UCSD-AML1 (cell line): ENCODE data around the gene TMEM40.
"Not testable (repeated sequence)": the region's sequence is repeated elsewhere in the genome, so short reads cannot be mapped to it uniquely, and the experiment has no call there.

Experiments used
- DNase-seq: peaks from one replicate; lab custom pipeline; 2025; ENCODE audit not compliant: unreplicated experiment; lab: John Stamatoyannopoulos, UW

The TMEM40 gene

DNA sequence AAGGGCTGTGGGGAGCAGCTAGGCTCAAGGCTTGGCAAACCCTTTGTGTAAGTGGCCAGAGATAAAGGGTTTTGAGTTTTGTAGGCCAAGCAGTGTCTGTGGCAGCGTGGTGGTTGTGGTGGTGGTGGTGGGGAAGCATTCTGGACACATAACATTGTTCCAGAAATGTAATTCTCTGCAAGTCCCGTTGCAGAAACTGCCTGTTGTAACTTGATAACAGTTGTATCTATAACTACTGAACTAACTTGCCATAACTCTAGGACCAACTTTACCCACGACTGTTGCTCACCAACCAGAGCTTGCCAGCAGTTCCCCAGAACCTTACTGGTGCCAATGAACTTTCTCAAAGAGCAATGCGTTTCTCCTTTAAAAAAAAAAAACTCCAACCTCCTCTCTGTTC lies 18.1 kb upstream of the TMEM40 start:
- no peak for DNase-seq

DNA sequence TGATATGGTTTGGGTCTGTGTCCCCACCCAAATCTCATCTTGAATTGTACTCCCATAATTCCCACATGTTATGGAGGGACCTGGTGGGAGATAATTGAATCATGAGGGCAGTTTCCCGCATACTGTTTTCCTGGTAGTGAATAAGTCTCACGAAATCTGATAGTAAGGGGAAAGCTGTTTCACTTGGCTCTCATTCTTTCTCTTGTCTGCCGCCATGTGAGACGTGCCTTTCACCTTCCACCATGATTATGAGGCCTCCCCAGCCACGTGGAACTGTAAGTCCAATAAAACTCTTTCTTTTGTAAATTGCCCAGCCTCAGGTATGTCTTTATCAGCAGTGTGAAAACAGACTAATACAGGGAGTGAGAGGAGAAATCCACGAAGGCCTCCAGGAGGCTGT lies 16.9 kb upstream of the TMEM40 start:
- DNase-seq = not testable (repeated sequence)

DNA sequence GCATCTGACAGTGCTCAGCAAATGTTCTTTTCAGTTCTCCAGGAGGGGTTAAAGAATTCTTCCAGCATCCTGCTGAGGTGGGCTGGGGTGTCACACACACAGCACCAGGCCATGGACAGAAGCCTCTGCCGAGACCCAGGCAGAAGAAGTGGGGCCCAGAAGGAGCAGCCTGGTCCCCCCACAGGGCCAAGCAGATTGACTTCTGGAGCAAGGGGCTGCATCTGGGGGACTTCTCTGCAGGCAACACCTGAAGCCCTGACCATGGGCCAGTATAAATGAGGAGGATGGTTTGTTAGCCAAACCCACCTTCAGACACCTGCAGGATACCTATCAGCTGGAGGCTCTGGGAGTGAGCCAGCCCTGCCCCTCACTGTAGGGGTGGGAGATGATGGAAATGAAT lies 16.2 kb upstream of the TMEM40 start:
- DNase-seq = no peak

DNA sequence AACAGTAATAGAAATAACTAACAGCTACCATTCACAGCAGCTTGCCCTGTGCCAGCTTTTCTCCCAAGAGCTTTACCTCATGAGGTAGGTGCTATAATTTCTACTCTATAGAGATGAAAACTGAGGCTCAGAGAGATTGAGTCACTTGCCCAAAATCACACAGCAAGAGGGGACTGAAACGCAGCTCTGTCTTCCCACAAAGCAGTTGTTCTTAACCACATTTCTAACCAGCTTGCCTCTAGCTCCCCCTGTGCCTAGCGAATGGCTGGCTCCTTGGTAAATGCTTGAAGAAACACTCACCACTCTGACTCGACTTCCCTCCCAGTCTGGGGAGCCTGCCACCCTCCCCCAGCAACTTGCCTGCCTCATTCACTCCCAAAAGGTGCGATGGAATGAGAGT lies 15.6 kb upstream of the TMEM40 start:
- DNase-seq = no peak

DNA sequence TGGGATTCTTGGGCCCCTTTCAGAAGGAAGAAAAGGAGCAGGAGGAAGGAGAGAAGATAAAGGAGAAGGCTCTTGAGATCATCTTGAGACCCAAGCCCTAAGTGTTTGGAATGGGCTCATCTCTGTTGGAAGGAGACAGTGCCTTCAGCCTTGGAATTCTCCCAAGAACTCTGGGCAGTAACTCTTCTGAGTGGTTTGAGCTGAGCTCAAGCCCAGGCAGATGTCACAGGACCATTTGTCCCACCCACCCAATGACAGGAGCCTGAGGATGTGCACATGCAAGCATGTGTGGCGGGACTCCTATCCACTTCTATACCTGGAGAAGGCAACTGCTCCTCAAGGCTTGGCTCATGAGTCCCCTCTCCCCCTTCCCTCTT lies 14.6 kb upstream of the TMEM40 start:
- DNase-seq = no peak

DNA sequence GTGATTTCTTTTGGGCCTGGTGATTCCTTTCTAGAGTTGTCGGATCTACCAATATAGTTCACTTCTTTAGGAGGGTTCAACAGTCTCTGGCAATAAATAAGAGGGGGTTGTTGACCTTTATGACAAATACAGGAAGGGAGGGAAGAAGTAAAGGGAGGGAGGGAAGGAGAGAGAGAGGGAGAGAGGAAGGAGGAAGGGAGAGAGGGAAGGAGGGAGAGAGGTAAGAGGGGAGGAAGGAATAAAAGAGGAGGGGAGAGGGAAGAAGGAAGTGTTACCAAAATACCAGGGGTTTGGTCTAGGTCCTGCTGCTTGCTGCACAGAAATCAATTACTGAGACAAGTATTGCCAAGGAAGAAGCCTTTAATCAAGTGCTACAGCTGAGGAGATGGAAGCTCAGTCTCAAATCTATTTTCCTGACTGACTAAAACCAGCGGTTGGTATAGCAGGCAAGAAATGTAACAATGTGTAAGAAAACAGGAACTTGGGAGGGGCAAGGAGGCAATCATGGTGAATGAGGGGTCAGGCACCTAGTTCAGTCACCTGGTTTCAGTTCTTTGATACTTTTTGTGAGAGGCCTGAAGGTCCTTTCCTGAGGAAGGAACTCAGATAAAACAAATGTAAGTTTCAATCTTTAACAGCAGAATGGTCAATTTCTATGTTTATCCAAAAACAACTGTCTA lies 14.1 kb upstream of the TMEM40 start:
- DNase-seq = no peak

DNA sequence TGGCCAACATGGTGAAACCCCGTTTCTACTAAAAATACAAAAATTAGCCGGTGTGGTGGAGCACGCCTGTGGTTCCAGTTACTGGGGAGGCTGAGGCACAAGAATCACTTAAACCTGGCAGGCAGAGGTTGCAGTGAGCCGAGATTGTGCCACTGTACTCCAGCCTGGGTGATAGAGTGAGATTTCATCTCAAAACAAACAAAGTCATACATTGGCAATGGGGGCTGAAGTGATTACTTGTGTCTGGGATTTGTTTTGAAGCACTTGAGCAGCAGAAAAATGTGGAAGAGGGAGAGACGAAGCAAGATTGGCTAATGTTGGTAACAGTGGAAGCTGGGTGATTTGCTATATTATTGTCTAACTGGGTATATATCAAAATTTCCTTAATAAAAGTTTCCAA lies 13.4 kb upstream of the TMEM40 start:
- DNase-seq = no peak

DNA sequence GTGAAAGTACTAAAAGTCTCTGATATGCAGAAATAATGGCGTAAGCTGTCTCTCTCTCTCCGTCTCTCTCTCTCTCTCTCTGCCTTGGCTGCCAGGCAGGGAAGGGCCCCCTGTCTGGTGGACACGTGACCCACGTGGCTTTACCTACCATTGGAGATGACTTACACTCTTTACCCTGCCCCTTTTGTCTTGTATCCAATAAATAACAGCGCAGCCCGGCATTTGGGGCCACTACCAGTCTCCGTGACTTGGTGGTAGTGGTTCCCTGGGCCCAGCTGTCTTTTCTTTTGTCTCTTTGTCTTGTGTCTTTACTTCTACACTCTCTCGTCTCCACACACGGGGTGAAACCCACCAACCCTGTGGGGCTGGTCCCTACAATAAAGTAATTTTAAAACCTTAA lies 12.2 kb upstream of the TMEM40 start:
- no peak for DNase-seq

DNA sequence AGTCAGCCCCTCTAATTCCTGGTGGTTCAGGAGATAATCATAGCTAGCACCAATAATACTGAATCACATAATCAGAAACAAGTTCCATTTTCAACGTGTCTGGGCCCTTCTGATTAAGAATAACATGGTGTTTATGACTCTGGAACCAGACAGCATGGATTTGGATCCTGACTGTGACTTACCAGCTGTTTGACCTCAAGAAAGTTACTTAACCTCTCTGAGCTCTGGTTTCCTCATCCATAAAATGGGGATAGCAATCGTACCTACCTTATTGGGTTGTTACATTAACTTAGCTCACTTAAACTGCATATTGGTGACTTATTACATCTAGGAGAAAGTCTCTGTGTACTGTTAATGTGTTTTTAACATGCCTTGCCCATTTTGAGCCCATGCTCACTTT lies 10.7 kb upstream of the TMEM40 start:
- DNase-seq = no peak

DNA sequence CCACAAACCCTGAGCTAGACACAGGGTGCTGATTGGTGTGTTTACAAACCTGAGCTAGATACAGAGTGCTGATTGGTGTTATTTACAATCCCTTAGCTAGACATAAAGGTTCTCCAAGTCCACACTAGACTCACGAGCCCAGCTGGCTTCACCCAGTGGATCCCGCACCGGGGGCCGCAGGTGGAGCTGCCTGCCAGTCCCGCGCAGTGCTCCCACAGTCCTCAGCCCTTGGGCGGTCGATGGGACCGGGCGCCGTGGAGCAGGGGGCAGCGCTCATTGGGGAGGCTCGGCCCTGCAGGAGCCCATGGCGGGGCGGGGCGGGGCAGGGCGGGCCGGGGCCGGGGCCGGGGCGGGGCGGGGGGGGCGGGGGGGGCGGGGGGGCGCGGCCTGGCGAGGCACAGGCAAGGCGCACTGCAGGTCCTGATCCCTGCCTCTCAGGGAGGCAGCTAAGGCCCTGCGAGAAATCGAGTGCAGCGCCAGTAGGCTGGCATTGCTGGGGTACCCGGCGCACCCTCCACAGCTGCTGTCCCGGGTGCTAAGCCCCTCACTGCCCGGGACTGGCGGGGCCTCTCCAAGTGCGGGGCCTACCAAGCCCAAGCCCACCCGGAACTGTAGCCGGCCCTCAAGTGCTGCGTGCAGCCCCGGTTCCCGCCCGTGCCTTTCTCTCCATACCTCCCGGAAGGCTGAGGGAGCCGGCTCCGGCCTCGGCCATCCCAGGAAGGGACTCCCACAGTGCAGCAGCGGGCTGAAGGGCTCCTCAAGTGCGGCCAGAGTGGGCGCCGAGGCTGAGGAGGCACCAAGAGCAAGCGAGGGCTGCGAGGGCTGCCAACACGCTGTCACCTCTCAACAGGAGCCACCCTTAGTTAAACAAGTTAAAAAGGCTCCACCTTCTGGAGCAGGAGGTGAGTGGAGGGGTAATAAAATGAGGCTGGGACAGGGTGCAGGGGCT lies 9.8 kb upstream of the TMEM40 start:
- no peak for DNase-seq

DNA sequence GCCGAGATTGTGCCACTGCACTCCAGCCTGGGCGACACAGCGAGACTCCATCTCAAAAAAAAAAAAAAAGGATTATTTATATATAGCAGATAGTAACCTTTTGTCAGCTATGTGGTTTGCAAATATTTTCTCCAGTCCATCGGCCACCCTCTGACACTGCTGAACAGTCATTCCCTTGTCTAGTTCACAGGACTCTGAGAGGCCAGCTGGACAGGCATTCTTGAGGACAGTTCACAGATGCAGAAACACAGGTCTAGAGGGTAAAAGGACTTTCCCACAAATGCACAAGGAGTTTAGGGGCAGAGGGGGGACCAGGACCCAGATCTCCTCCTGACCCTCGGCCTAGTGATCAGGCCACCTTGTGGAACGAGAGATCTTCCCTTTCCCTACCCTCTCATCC lies 7.5 kb upstream of the TMEM40 start:
- no peak for DNase-seq

DNA sequence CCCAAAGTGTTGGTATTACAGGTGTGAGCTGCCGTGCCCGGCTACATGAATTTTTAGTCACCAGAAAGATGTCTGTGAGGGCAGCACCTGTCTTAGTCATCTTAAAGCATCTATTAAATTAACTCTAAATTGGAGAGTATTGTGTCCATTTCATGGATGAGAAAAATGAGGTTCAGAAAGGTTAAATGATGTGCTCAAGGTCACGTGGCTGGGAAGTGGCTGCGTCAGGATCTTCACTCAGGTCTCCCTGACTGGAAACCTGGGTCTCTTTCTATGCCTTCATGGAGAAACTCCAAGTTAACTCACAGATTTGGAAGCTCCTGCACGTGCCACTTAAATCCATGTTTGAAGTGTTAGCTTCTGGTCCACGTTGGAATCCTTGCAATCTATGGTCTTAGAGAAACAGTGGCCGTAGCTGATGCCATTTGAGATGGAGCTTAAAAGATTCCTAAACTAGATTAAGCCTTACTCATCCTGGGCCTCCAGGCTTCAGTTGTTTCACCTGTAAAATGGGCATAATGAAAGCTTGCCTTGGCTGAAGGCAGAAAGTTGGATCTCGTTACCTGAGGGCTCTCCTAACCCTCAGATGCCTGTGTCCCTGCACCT lies 5.2 kb upstream of the TMEM40 start:
- no peak for DNase-seq

DNA sequence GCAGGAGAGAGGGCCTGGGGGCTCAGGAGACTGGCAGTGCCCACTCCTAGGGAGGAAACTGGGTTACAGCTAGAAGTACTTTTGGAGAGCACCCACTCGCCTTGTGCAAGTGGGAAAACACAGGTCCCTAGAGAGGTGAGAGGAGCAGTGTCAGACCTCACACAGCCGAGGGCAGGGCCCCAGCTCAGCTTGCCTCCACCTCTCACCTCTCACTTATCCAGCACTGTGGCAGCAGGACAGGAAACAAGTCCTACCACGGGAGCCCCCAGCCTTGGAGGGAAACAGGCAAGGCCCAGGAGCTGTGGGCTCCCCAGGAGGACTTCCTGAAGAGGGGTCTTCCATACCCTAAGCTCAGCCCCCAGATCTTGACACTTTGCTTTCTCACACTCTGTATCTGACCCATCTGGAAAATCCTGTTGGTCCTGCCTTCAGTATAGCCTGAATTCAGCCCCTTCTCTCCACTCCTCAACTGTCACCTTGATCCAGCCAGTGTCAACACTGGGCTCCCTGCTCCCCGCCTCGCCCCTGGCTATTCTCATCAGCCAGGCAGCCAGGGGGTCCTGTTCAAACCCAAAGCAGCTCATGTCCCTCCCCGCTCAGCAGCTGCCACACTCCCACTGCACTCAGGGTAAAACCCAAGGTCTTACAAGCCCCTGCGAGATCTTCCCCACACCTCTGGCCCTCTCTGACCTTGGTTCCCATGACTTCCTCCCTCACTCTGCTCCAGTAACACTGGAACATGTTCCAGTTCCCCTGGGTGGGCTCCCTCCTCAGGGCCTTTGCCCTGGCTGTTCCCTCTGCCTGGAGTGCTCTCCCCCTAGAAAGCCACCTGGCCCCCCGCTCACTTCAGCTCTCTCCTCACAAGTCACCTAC lies 870 bp upstream of the TMEM40 start:
- DNase-seq = no peak

DNA sequence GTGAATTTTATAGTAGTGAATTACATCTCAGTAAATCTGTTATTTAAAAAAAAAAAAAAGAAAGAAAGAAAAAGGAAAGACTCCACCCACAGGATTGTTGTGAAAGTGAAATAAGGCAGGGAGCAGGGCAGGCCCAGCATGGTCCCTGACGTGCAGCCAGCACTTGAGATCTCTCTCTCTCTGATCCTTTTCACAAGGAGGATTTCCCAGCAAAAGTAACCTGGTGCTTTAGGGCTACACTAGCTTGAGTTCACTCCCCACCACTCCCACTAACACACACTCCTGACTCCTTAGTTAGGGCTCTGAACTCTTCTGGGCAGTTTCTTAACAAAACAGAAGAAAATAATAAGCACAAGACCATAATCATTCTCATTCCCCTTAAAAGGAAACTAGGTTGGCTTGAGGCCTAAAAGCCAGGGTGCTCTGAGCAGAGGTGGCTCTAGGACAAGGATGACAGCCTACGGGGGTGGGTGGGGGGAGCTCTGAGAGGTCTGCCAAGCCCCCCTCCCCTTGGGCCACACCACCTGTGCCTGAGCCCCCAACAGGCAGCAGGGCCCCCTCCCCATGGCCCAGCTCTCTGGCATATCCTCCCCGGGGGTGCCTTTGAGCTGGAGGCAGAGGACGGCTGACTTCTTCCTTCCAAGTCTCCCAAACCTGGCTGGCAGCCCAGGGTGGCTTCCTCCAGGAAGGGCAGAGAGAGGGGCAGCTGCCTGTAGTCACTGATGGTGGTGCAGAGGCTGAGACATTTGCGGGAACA lies 856 bp downstream of the TMEM40 start:
- no peak for DNase-seq

DNA sequence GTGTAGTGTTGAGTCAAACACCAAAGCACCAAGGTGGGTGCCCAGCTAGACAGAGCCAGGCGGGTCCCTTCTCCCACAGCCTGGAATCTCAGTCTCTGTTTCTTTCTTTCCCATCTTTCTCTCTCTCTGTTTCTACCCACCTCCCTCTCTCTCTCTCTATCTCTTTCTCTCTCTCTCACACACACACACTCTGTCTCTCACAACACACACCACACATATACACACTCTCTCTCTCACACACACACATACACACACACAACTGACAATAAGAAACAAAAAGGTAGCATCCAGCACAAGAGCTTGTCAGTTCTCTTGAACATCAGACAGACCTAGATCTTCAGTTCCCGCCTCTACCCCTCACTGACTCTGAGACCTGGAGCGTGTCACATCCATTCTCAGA lies 2.4 kb downstream of the TMEM40 start:
- DNase-seq = no peak

DNA sequence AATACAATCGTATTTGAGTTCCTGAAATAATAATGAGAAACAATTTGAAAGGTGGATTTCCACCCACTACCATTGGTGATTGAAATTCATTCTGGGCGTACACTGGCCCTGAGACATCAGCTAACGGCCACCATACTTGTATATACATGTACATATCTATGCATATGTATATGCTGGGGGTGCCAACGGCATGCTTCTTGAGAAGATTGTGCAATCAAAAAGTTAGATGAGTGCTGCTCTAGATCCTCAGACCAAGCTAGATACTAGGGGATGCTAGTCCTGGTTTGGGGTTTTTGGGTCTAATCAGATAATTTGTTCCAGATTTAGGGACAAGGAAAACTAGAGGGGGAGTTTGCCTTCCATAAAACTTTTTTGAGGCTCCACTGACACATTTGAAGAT lies 2.9 kb downstream of the TMEM40 start:
- no peak for DNase-seq

DNA sequence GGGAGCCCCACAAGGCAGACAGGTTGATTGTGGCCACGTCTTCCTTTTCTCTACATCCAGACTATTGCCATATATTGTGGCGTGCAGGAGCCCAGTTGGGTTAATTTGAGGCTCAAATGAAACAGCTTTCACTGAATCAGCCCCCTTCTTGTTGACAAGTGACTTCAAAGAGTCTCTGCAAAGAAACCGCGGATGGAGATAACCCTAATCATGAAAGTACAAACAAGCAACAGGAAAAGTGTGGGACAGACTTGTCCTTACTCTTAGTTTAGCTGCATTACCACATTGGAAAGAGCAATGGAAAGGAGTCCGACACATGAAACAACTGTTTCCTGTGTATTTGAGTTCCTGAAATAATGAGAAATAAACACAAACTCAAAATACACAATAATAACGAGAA lies 3.3 kb downstream of the TMEM40 start:
- no peak for DNase-seq

DNA sequence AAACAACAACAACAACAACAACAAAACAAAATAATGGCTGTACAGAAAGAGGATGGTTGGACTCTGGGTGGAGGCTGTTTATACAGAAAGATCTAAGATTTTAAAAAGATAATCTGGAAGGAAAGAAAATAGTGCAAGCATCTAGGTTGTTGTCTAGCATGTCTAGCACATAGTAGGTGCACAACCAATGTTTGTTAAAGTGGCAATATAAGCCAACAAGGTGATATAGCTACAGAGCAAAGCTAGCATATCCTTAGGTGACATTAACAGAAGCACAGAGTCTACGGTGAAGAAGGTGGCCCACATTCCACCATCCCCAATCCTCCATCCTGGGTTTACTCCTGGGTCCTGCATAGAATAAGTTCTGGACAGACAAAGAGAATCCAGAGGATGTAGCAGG lies 4.7 kb downstream of the TMEM40 start:
- no peak for DNase-seq

DNA sequence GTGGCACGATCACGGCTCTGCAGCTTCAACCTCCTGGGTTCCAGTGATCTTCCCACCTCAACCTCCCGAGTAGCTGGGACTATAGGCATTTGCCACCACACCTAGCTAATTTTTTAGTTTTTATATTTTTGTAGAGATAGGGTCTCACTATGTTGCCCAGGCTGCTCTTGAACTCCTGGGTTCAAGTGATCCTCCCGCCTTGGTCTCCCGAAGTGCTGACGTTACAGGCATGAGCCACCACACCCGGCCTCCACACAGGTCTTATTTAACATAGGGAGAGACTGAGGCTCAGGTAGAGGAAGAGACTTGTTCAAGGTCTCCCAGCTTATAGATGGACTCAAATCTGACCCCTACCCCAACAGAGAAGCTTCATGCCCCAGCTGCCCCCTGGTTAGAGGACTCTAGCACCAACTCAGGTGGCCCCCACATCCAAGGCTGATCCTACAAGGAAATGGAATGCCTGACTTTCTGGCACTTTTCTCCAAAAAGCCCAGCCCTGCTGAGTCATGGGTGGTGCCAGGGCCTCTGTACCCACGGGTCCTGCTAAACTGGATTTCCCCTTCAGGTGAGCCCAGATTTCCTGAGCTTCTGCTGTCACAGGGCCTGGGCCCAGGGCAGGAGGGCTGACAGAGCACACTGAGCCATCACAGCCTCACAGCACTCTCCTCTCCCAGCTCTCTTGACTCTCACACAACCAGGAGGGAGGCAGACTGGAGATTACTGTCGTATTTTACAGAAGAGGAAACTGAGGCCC lies 5.6 kb downstream of the TMEM40 start:
- DNase-seq = no peak

DNA sequence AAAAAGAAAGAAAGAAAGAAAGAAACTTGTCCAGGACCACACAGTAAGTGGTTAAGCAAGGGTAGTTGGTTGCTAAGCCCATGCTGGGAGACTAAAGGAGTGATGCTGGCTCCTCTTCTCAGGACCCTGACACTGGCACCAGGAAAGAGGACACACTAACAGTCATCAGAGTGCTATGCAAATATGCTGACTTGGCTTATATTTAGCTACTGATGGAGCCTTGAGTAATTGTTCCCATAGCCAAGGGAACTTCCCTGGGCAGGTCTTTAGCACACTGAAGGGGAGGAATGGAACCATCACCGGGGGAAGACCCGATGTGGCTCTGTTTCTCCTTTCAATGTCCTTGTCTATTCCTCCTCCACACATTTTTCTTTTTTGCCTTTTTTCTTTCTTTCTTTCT lies 6.2 kb downstream of the TMEM40 start:
- no peak for DNase-seq
